Esophagus (tissue), 2 donors: ENCODE results near the gene TESMIN. TPM values are rescaled to one million over a fixed set of nuclear protein-coding genes. Genes with fewer than 3 reads are reported as not detected.

Experiments used
- H3K27ac ChIP-seq, 2 donors: one replicate each; pipeline ENCODE4 v1.5.1; 2013; ENCODE audit warnings: low read depth in 2 of 2, mild to moderate bottlenecking in 2 of 2, inconsistent platforms in 1 of 2, low read length in 1 of 2, moderate library complexity in 1 of 2
- H3K27me3 ChIP-seq, 2 donors: one replicate each; pipeline ENCODE4 v1.6.1; 2013; ENCODE audit warnings: low read length in 2 of 2, control low read depth in 1 of 2, mild to moderate bottlenecking in 1 of 2; ENCODE audit not compliant: insufficient read depth in 2 of 2, control insufficient read depth in 1 of 2
- H3K36me3 ChIP-seq, 2 donors: one replicate each; pipeline ENCODE4 v1.6.1; 2013; ENCODE audit warnings: low read length in 1 of 2; ENCODE audit not compliant: control insufficient read depth in 2 of 2, insufficient read depth in 2 of 2
- H3K4me1 ChIP-seq, 2 donors: one replicate each; pipeline ENCODE4 v1.6.1; 2013; ENCODE audit warnings: low read length in 1 of 2; ENCODE audit not compliant: control insufficient read depth in 2 of 2, insufficient read depth in 2 of 2
- H3K4me3 ChIP-seq, 2 donors: one replicate each; pipeline ENCODE4 v1.5.1; 2013; ENCODE audit warnings: low read length in 2 of 2, mild to moderate bottlenecking in 2 of 2, low read depth in 1 of 2, moderate library complexity in 1 of 2
- H3K9me3 ChIP-seq, 2 donors: one replicate each; pipeline ENCODE4 v1.6.1; 2013; ENCODE audit warnings: mild to moderate bottlenecking in 2 of 2, low read depth in 1 of 2, low read length in 1 of 2, moderate library complexity in 1 of 2; ENCODE audit not compliant: control insufficient read depth in 2 of 2, insufficient read depth in 1 of 2
- WGBS, 2 donors: extraction: QIAGEN DNeasy Blood & Tissue Kit; methylation state at CpG; one replicate each; pipeline ENCODE4 v1.1.7; 2013; 5-methylcytosine and 5-hydroxymethylcytosine counted together
- polyA plus RNA-seq, 2 donors: library from polyadenylated mRNA; stranded (reverse); fragments of 200-250 nt; gene quantifications; one replicate each; pipeline ENCODE4 v1.2.3, GENCODE V29; 2013
- donor health status: healthy with polysubstance abuse.
- donor health status: Bipolar disorder and iron deficiency.

TESMIN gene
- polyA plus RNA-seq, 2 donors, result 3.0 to 3.7 TPM

GRCh38 chr11:68724293-68724692 lies 27.0 kb downstream of the TESMIN start:
- peaks cover 0 to 3% of the 10 kb centered on the region in 2 donors for H3K27me3 ChIP-seq
- no peaks in the 10 kb centered on the region for H3K4me1 ChIP-seq
- no peaks in the 10 kb centered on the region for H3K9me3 ChIP-seq
- no peak overlapping the region for H3K4me3 ChIP-seq
- WGBS, 2 donors, result 80% methylated on average over 4 of the region's 4 CpGs
- H3K36me3 ChIP-seq, result no peaks in the 10 kb centered on the region
- no peak overlapping the region for H3K27ac ChIP-seq

GRCh38 chr11:68722143-68722542 lies 29.2 kb downstream of the TESMIN start:
- Histone ChIP-seq H3K27ac (no peak overlapping the region), H3K4me1 (no peaks in the 10 kb centered on the region), H3K9me3 (peaks cover 0 to 2% of the 10 kb centered on the region in 2 donors), H3K36me3 (no peaks in the 10 kb centered on the region), H3K4me3 (no peak overlapping the region), H3K27me3 (peaks cover 0 to 3% of the 10 kb centered on the region in 2 donors)
- 97 to 100% methylated on average over 1 of the region's 1 CpG for WGBS, 2 donors

GRCh38 chr11:68721075-68721474 lies 30.2 kb downstream of the TESMIN start:
- no peak overlapping the region for H3K4me3 ChIP-seq
- H3K9me3 ChIP-seq, result peaks cover 0 to 2% of the 10 kb centered on the region in 2 donors
- H3K36me3 ChIP-seq, result no peaks in the 10 kb centered on the region
- no peak overlapping the region for H3K27ac ChIP-seq
- no peaks in the 10 kb centered on the region for H3K4me1 ChIP-seq
- peaks cover 0 to 3% of the 10 kb centered on the region in 2 donors for H3K27me3 ChIP-seq
- 89 to 92% methylated on average over 2 of the region's 2 CpGs for WGBS, 2 donors

- peaks cover 0 to 3% of the 10 kb centered on the region in 2 donors for H3K27me3 ChIP-seq
- H3K9me3 ChIP-seq, result peaks cover 0 to 2% of the 10 kb centered on the region in 2 donors
- H3K36me3 ChIP-seq, result no peaks in the 10 kb centered on the region
- 90 to 93% methylated on average over 11 of the region's 11 CpGs for WGBS, 2 donors
- H3K27ac ChIP-seq, result no peak overlapping the region
- H3K4me3 ChIP-seq, result no peak overlapping the region
- H3K4me1 ChIP-seq, result peaks cover 0 to 3% of the 10 kb centered on the region in 2 donors
Measured at GRCh38 chr11:68715456-68716122, 35.7 kb downstream of the TESMIN start.

- no peaks in the 10 kb centered on the region for H3K27me3 ChIP-seq
- no peak overlapping the region for H3K4me3 ChIP-seq
- peaks cover 0 to 3% of the 10 kb centered on the region in 2 donors for H3K4me1 ChIP-seq
- no peak overlapping the region for H3K27ac ChIP-seq
- peaks cover 0 to 2% of the 10 kb centered on the region in 2 donors for H3K9me3 ChIP-seq
- WGBS, 2 donors, result 83% methylated on average over 23 of the region's 23 CpGs
- H3K36me3 ChIP-seq, result no peaks in the 10 kb centered on the region
Measured at GRCh38 chr11:68714060-68714856, 37.1 kb downstream of the TESMIN start.

- Histone ChIP-seq H3K9me3 (no peaks in the 10 kb centered on the region), H3K27ac (no peak overlapping the region), H3K4me3 (no peak overlapping the region), H3K4me1 (peaks cover 0 to 3% of the 10 kb centered on the region in 2 donors), H3K27me3 (no peaks in the 10 kb centered on the region), H3K36me3 (no peaks in the 10 kb centered on the region)
- 95% methylated on average over 8 of the region's 8 CpGs for WGBS, 2 donors
Measured at GRCh38 chr11:68711114-68711513, 40.2 kb downstream of the TESMIN start.

- H3K27me3 ChIP-seq, result no peaks in the 10 kb centered on the region
- H3K36me3 ChIP-seq, result no peaks in the 10 kb centered on the region
- 80 to 85% methylated on average over 11 of the region's 11 CpGs for WGBS, 2 donors
- H3K27ac ChIP-seq, result no peak overlapping the region
- H3K4me3 ChIP-seq, result no peak overlapping the region
- H3K9me3 ChIP-seq, result no peaks in the 10 kb centered on the region
- peaks cover 0 to 3% of the 10 kb centered on the region in 2 donors for H3K4me1 ChIP-seq
Measured at GRCh38 chr11:68710409-68710808, 40.9 kb downstream of the TESMIN start.

- H3K27ac ChIP-seq, result no peak overlapping the region
- H3K4me3 ChIP-seq, result no peak overlapping the region
- no peaks in the 10 kb centered on the region for H3K36me3 ChIP-seq
- no peaks in the 10 kb centered on the region for H3K9me3 ChIP-seq
- peaks cover 0 to 2% of the 10 kb centered on the region in 2 donors for H3K27me3 ChIP-seq
- 89 to 90% methylated on average over 12 of the region's 12 CpGs for WGBS, 2 donors
- peaks cover 0 to under 1% of the 10 kb centered on the region in 2 donors for H3K4me1 ChIP-seq
Measured at GRCh38 chr11:68709062-68709461, 42.3 kb downstream of the TESMIN start.

GRCh38 chr11:68707527-68707926 lies 43.8 kb downstream of the TESMIN start:
- 75 to 80% methylated on average over 7 of the region's 7 CpGs for WGBS, 2 donors
- no peaks in the 10 kb centered on the region for H3K4me1 ChIP-seq
- peaks cover 0 to 2% of the 10 kb centered on the region in 2 donors for H3K27me3 ChIP-seq
- no peaks in the 10 kb centered on the region for H3K9me3 ChIP-seq
- no peak overlapping the region for H3K27ac ChIP-seq
- no peaks in the 10 kb centered on the region for H3K36me3 ChIP-seq
- no peak overlapping the region for H3K4me3 ChIP-seq
